GM10248 (cell line): ENCODE measurements around the gene ANKRD34A.
A peak's percentile ranks its signal among the peaks of the same experiment; 100 is the strongest.

Experiments
- CTCF ChIA-PET: fragments of 300-600 bp; sonication (Branson Sonifier 250); formaldehyde crosslinking; extraction: SDS; loops from one replicate; lab custom pipeline; 2021; ENCODE audit warnings: antibody characterized with exemption; lab: Yijun Ruan, JAX
- POLR2A ChIA-PET: fragments of 350-650 bp; sonication (Branson Sonifier 250); formaldehyde crosslinking; extraction: SDS; loops from one replicate; lab custom pipeline; 2020; ENCODE audit warnings: antibody characterized with exemption; lab: Yijun Ruan, JAX
- DNase-seq: peaks from one replicate; pipeline ENCODE4 v3.0.0; 2012; ENCODE audit errors: extremely low spot score
- CTCF ChIP-seq: IDR thresholded peaks from 2 replicates; pipeline ENCODE4 v1.5.1; 2012; ENCODE audit warnings: mild to moderate bottlenecking, low read depth; ENCODE audit errors: extremely low read depth, missing control alignments, control extremely low read depth

Gene ANKRD34A

GRCh38 chr1:145964328-145965118 lies at the start of gene ANKRD34A, which contains the start of gene POLR3GL:
ANKRD34A (minus strand) TSS chr1:145964575; CDS start chr1:145961759, 2,816 bp downstream.
POLR3GL (plus strand) TSS chr1:145964690; CDS start chr1:145974866, 10,176 bp downstream.
- POLR2A ChIA-PET = interaction anchor here (0.5 to 2.2 kb wide), 10 partner anchors 13 to 87 kb away, joined by 3 to 9 read pairs (median 4); partner anchors contain the start of genes PEX11B and RBM8A
- TF ChIP-seq CTCF = no peak
- CTCF ChIA-PET = interaction anchor here (1.0 to 9.0 kb wide), 23 partner anchors 8 to 244 kb away, joined by 3 to 113 read pairs (median 4); partner anchors contain the start of genes ITGA10, NUDT17, PIAS3 and RBM8A
- DNase-seq = peak; percentile 91

- CTCF ChIA-PET = interaction anchor here (0.6 to 6.2 kb wide), 3 partner anchors 8 to 168 kb away, joined by 3 to 53 read pairs (median 4); partner anchors contain the start of genes HJV and NUDT17
- DNase-seq = no peak
- no peak for TF ChIP-seq CTCF
- POLR2A ChIA-PET = no interaction called here
Observed at GRCh38 chr1:146013559-146013922, 49.2 kb upstream of the ANKRD34A start.

- ChIA-PET POLR2A (no interaction called here), CTCF (interaction anchor here (0.6 to 11.9 kb wide), 14 partner anchors 9 to 167 kb away, joined by 3 to 249 read pairs (median 4); partner anchors contain the start of genes HJV, NUDT17, PIAS3 and RBM8A)
- DNase-seq = peak; percentile 65
- TF ChIP-seq CTCF = peak; percentile 77
Observed at GRCh38 chr1:146012703-146013558, 48.6 kb upstream of the ANKRD34A start.

- ChIA-PET CTCF (interaction anchor here (2.7 to 11.9 kb wide), 3 partner anchors 32 to 165 kb away, joined by 22 to 249 read pairs (median 53); partner anchors contain the start of gene NUDT17), POLR2A (no interaction called here)
- no peak for DNase-seq
- no peak for TF ChIP-seq CTCF
Observed at GRCh38 chr1:146010126-146010738, 45.9 kb upstream of the ANKRD34A start.

GRCh38 chr1:146007489-146008133 lies 43.2 kb upstream of the ANKRD34A start:
- no peak for TF ChIP-seq CTCF
- ChIA-PET POLR2A (interaction anchor here (1.6 kb wide), 1 partner anchor 28 kb away, joined by 3 read pairs; no protein-coding TSS in a partner anchor), CTCF (interaction anchor here (0.6 to 11.9 kb wide), 24 partner anchors 10 to 162 kb away, joined by 3 to 249 read pairs (median 8); partner anchors contain the start of genes ANKRD34A, HJV, LIX1L and NUDT17)
- DNase-seq = no peak
